ENCODE results near the gene SAP25.

Gene SAP25

DNA sequence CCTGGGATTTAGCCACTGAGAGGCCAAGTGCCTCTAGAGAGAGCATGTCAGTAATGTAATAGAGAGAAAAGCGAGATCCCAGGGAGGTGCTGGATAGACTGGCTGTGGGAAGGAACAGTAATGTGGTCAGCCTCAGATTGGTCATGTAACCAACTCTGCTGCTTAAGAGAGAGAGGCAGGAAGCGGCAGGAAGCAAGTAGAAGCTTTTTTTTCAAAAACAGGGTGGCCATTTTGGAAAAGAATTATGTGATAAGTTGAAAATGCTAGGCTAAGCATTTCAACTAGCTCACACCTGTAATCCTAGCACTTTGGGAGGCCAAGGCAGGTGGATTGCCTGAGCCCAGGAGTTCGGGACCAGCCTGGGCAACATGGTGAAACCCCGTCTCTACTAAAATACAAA, 24.7 kb upstream of the SAP25 start:
- in situ Hi-C loops (cut with MboI; ENCODE audit: low sequenced_read_pairs): no loop called here

DNA sequence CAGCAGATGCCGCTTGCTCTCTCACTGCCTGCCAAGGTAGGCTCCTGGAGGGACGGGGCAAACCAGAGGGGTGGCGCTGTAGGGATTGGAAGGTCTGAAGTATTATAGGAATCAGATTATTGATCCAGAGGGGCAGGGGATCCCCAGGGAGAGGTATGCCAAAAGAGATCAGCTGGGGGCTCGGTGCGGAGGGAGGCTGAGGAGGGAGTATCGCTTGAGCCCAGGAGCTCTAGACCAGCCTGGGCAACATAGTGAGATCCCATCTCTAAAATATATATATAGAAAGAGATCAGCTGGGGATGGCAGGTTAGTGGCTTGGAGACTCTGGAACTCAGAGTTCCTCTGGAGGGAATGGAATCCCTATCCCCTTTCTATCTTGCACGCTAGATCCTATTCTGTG, 21.5 kb upstream of the SAP25 start:
- in situ Hi-C loops (cut with MboI; ENCODE audit: low sequenced_read_pairs): no loop called here

GRCh38 chr7:100591596-100591995, 17.9 kb upstream of the SAP25 start:
- in situ Hi-C loops (cut with MboI; ENCODE audit: low sequenced_read_pairs): no loop called here

DNA sequence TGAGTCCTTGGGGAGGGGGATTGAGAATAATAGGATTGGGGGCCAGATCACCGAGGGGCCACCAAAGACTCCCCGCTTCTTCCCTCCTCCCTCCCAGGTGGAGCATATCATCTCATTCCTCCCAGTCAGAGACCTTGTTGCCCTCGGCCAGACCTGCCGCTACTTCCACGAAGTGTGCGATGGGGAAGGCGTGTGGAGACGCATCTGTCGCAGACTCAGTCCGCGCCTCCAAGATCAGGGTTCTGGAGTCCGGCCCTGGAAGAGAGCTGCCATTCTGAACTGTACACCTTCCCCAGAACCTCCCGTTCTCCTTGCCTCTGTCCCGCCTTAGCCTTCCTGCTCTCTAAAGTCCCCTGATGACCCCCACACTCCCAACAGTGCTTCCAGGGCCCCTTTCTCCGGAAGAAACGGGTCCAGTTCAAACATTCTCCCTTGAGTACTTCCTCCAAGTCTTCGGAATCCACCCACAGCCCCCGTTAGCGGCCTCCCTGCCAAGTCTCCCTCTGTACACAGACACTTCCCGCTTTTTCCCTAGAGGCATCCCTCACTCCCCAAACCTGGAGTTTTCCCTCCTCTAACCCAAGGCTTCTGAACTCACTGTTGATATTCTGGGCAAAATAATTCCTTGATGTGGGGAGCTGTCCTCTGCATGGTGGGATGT, 16.5 kb upstream of the SAP25 start:
- in situ Hi-C loops (cut with MboI; ENCODE audit: low sequenced_read_pairs): no loop called here

DNA sequence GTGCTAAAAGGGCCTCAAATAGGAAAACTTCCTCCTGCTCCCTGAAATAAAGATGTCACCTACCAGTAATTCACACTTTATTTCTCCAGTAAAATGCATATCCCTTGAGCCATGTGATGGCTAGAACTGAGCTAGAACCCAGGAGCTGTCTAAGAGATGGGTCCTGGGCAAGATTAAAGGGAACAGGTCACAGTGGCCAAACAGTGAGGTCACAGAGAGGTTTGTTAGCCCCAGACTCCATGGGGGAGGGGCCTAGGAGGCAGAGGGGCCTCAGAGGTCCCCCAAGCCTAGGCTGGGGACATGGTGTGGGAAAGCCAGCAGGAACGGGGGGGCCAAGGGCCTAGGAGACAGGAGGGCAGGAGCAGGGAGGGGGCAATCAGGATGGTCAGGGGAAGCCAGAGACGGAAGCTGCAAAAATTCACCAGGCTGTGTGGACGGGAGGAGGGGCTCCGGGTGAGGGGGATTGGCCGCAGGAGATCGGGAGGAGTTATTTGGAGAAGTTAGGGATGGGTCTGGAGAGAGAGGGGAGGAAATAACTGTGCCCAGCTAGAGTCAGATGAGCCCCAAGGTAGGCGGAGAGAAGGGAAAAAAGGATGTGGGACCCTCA, 15.7 kb upstream of the SAP25 start:
- in situ Hi-C loops (cut with MboI; ENCODE audit: low sequenced_read_pairs): no loop called here

DNA sequence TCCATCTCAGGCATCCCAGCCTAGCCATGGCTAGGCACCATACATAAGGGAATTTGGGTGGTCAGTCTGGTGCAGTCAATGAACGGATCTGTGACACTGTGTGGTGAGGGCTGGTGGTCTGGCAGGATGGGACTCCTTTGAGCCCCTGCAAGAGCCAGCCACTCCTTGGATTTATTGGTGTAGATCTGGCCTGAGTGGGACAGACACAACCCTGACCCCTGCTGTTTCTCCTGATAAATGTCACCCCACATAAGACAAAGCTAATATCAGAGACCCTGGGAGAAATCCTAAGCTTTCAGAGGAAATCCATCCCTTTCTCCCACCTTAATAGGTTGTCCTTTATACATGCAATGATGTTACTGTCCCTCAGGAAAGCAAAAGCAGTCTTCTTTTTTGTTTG, 14.7 kb upstream of the SAP25 start:
- in situ Hi-C loops (cut with MboI; ENCODE audit: low sequenced_read_pairs): no loop called here

DNA sequence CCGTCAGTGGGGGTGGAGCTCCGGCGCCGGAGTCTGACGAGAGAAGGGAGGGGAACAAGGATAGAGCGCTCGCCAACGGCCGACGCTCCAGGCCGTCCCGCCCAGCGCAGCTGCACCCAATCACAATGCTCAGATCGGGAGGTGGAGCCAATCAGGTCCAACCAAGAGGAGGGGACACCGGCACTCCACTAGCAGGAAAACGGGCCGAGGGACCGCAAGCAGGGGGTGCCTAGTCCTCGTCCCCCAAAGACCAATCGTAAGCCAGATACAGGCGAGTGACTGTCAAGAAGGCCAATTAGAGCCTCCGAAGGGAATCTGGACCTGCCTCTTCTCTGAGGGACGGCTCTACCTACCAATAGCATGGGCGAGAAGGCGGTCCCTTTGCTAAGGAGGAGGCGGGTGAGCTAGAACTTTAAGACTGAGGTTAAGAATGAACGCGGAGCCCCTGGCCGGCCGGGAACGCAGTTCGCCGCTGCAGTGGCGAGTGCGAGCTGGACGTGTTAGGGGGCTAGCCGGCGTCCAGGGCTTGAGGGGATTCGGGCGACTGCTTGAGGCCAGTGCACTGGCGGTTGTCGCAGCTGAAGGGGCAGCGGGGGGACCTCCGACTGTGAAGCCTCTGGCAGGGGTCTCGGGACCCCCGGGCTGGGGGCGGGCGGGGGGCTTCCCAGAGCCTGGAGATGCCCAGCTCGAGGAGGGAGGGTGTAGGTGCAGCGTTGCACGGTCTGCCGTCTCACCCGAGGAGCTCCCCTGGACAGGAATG, 12.7 kb upstream of the SAP25 start, which contains the start of gene FBXO24:
Gene FBXO24, plus strand, starts transcription at position 63 of the 760 bp plus-strand sequence. Its CDS starts 298 bp downstream, at position 361.
- in situ Hi-C loops (cut with MboI; ENCODE audit: low sequenced_read_pairs): no loop called here

DNA sequence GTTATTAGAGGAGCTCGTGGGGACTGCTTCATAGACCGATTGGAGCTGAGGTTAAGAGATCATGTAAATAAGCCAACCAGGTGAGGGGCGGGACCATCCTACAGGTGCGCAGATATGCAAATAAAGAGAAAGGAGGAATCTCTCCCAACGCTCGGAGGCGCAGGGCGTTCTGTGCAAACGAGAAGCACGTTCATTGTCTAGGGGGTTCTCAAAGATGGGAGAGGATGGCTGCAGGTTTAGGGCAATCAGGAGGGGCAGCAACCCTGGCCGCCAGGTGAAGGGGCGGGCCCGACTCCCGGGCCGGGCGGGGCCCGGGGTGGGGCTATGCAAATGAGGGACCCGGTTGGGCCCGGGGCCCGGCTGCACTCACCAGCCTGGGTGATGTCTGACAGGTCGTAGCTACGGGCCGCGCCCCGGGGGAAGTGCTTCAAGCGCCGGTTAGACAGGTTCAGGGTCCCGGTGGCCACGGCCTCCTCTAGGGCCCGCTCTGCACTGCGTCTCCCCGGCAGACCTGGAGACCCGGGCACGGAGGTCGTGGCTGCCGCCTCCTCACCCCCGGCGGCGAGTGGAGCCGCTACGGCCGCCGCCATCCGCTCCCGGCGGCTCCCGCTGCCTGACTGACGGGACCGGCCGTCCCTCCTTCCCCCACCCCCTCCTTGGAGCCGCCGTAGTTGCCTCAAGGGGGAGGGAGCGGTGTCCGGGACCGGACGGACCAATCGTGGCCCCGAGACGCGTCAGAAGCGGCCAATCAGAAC, 12.0 kb upstream of the SAP25 start, which contains the start of gene LRCH4:
Gene LRCH4, minus strand, starts transcription at position 619 of the 755 bp plus-strand sequence. Its CDS starts 29 bp downstream, at position 590.
- in situ Hi-C loops (cut with MboI; ENCODE audit: low sequenced_read_pairs): no loop called here

DNA sequence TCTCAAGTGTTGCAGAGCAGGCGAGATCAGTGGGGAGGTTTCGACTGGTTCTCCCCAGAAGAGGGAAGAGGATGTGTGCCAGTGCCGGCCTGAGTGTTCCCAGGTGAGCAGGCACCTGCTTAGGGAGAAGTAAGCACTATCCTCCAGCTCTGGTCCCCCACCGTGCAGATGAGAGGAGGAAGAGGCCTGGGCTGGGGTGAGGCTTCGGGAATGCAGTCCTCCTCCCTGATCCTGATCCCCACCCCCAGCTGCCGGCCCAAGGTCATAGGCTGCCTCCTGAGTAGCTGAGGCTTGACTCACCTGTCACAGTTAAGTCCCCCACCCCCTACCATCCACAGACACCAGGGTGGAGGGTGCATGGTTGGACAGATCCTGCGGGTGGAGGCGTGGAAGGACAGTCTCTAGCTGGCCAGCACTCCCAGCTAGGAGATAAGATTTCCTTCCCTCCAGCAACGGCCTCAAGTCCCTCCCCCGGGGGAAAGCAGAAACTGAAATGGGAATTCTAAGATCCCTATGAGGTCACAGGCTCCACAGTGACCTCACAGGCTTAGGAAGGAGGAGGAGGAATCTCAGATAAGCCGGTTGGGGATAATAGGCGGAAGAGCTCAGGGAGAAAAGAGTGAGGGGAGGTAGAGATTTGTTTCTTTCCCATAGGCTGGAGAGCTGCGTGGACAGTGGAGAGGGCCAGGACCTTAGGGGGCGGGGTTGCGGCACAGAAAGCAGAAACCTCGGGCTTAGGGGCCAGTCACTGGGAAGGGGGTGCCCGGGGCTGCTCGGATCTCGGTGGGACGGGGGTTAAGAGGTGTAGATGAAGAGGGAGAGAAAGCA, 11.2 kb upstream of the SAP25 start:
- in situ Hi-C loops (cut with MboI; ENCODE audit: low sequenced_read_pairs): no loop called here

DNA sequence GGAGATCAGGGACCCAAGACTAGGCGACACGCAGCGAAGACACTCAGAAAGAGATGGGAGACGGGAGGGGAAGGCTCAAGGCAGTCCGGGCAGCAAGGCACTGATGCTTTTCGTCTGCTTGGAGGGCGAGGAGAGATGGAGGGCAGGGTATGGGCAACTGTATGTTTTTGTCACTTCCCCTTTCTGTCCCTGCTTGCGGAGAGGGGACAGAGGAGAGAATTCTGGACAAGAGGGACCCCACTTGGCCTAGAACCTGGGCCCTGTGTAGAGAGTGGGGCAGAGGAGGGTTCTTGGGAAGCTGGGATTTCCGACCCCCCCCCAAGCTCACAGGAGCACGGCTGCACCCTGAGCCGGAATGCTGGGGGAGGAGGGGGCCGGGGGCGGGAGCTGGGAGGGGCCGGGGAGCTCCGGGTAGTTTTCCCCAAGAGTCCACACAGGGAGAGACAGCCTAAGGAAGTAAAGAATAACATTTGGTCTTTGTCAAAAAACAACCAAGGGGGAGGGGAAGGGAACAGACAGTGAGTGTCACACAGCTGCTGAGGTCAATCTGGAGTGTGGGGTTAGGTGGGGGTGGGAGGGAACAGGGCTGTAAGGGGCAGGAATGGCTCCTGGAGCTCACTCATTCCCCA, 10.5 kb upstream of the SAP25 start:
- in situ Hi-C loops (cut with MboI; ENCODE audit: low sequenced_read_pairs): no loop called here

DNA sequence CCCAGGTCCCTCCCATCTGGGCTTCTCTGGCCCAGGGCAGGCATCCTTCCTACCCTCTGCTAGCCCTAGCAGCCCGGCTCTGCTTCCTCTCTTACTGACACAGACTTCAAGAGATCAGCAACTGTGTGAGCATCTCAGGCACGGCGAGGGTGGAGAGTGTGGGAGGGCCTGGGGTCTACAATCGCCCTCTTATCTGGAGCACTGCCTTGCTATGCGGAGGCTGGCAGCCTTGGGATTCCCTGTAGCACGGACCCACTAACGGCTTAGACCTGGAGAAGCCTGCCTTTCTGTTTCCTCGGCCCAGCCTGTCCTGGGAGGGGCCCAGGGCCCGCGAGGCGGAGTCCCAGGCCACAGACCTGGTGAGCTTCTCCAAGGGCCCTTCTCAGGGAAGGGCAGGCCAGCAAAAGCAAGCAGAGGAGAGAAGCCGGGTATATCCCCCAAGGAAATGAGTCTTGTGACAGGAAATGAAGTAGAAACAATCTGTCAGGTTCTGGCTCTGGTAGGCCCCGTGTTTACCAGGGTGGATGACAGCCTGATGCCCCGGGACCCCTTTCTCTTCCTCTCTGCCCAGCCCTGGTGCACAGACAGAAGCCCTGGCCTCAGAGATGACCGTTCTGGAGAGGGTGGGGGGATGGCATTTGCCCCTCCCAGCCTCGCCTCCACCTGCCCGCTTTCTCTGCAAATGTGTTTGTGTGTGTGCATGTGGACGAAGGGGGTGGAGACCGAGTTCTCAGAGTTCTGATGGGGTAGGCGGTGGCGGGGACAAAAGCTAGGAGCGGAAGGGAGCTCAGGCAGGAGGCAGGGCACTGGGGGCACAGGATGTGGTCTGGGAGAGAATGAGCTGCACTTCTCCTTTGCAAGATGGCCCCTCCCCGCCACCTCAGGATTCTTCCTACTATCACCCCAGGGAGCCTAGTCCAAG, 9.7 kb upstream of the SAP25 start:
- in situ Hi-C loops (cut with MboI; ENCODE audit: low sequenced_read_pairs): no loop called here

DNA sequence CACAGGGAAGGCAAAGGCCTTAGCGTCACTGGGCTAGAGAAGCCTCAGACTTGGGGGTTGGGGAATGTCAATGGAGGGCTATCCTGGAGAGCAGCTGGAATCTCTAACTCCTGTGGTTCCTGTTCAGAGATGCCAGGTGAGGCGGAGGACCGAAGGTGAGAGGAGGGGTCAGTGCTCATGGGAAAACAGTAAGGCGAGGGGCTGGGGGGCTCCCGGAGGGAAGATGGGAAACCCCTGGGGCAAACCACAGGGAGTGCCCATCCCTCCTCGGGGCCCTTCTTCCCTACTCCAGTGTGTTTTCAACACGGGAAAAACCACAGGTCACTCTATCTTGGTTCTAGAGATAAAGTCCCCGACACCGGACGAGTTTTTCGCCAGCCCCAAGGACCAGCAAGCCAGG, 8.9 kb upstream of the SAP25 start:
- in situ Hi-C loops (cut with MboI; ENCODE audit: low sequenced_read_pairs): no loop called here

GRCh38 chr7:100582041-100582579, 8.4 kb upstream of the SAP25 start:
- in situ Hi-C loops (cut with MboI; ENCODE audit: low sequenced_read_pairs): no loop called here

DNA sequence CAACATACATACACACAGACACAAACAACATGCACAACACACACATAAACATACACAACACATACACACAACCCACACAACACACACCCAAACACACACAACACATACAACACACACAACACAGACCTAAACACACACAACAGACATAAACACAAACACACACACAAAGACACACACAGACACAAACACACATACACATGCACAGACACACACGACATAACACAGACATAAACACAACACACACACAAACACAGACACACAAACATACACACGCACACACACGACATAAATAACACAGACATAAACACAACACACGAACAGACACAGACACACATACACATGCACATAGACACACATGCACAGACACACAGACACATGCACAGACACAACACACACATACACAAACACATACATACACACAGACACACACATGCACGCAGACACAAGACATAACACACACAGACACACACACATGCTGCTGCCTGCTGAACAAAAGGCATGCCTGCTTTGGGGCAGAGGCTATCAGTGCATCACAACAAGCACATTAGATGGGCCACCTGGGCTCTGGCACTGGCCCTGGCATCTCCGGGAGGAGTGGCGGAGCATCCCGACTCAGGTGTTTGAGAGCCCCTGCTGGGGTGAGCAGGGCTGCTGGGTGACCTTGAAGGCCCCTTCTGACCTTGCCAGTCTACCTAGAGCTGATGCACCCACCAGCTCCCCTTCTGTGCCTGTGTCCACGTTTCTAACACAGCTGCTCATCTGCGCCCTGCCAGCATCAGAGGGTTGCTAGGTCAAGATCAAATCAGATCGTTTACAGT, 7.0 kb upstream of the SAP25 start:
- in situ Hi-C loops (cut with MboI; ENCODE audit: low sequenced_read_pairs): no loop called here

DNA sequence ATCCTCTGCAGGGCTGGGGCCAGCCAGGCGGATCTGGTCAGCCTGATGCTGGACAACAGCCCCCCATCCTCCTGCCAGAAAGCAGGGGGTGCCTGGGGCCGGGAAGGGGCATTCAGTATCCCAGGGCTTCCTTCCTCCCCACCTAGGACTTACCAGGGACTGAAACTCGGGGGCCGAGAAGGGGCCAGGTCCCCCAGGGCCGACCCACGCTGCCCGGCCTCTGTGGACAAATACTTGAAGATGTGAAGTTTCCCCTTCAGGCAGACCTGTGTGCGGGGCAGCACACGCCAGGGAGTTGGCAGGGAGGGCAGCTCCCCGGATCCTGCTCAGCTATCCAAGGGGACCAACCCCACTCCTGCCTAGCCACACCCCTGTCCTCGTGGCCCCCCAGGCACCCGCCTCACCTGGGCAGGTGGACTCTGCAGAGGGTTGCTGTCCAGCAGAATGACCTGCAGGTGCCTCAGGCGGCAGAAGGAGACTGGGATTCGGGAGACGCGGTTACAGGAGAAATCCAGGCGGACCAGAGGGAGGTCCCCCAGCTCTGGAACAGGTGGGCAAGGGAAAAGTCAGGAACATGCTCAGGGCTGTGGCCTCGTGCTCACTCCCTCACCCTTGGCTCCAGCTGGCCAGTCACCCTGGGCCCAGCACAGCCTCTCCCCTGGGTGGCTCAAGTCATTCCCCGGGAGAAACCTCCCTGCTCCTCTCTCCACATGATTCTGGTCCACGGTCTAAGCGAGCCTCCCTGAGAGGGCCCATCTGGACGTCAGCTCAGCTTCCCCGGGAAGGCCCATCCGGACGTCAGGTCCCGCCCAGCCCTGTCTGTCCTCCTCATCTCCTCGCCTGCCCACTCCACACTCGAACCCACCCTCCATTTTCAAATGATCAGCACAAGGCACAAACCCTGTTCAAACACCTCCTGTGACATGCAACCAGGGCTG, 4.8 kb upstream of the SAP25 start:
- in situ Hi-C loops (cut with MboI; ENCODE audit: low sequenced_read_pairs): no loop called here

DNA sequence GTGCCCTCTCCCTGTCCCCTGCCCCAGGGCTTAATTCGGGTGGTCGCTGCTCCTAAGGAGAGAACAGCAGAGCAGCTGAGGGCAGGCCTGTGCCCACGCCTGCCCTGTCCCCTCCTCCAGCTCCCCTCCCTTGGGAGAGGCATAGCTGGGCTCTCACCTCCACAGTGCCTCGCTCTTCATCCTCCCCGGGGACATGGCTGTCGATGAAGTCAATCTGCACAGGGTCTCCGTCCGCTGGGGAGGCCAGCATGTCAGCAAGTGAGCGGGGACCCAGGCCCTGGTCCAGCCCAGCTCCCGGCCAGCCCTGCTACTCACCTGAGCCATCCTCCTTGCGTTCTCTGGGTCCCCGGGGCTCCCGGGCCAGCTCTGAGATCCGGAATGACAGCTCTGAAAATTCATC, 3.8 kb upstream of the SAP25 start:
- in situ Hi-C loops (cut with MboI; ENCODE audit: low sequenced_read_pairs): no loop called here

- in situ Hi-C loops (cut with MboI; ENCODE audit: low sequenced_read_pairs): no loop called here
These were observed 3.4 kb upstream of the SAP25 start for GRCh38 chr7:100577103-100577502.

Measured in HL-60/S4 treated with phorbol 12-myristate 13-acetate at 8.2 ng/mL for 4 days and 3 days (cell line).